HepG2 (cell line): ENCODE measurements around the gene CRY1.

Experiments
- ATRX ChIP-seq: sonication (generic); formaldehyde crosslinking; IDR thresholded peaks from 2 replicates; pipeline ENCODE4 v1.4.0; 2020; ENCODE audit warnings: missing genetic modification reagents, borderline replicate concordance
- JUNB ChIP-seq: sonication (generic); formaldehyde crosslinking; IDR thresholded peaks from 2 replicates; pipeline ENCODE4 v1.8.0; 2022; ENCODE audit warnings: missing genetic modification reagents, mild to moderate bottlenecking, borderline replicate concordance
- MIER3 ChIP-seq: IDR thresholded peaks from 2 replicates; pipeline ENCODE4 v1.6.1; 2016; ENCODE audit warnings: missing compliant biosample characterization, borderline replicate concordance
- PHF5A ChIP-seq: IDR thresholded peaks from one replicate; pipeline ENCODE4 v1.6.1; 2018; ENCODE audit warnings: low read depth, missing genetic modification reagents; ENCODE audit not compliant: unreplicated experiment
- POLR2A ChIP-seq, 2 experiments: IDR thresholded peaks; 2 replicates each; pipeline ENCODE4 v1.6.1; 2011; ENCODE audit warnings: low read depth in 2 of 2, low read length in 2 of 2, mild to moderate bottlenecking in 1 of 2, moderate library complexity in 1 of 2; ENCODE audit not compliant: insufficient read depth in 1 of 2
- RAD21 ChIP-seq: fragments of 450-650 bp; formaldehyde crosslinking; IDR thresholded peaks from 2 replicates; pipeline ENCODE4 v1.5.0; 2020; ENCODE audit warnings: mild to moderate bottlenecking
- RBAK ChIP-seq: sonication (generic); formaldehyde crosslinking; IDR thresholded peaks from 2 replicates; pipeline ENCODE4 v1.5.1; 2020; ENCODE audit warnings: mild to moderate bottlenecking, missing genetic modification reagents
- ZBTB7A ChIP-seq: sonication (generic); formaldehyde crosslinking; IDR thresholded peaks from 2 replicates; pipeline ENCODE4 v1.8.0; 2022; ENCODE audit warnings: mild to moderate bottlenecking, missing genetic modification reagents
- ZNF773 ChIP-seq: sonication (generic); formaldehyde crosslinking; IDR thresholded peaks from 2 replicates; pipeline ENCODE4 v1.4.0; 2020; ENCODE audit warnings: missing genetic modification reagents, borderline replicate concordance
- TF ChIP-seq, protein P1 (sequence below): sonication (generic); formaldehyde crosslinking; IDR thresholded peaks from 2 replicates; pipeline ENCODE4 v1.4.0; 2020; ENCODE audit warnings: mild to moderate bottlenecking, missing genetic modification reagents, borderline replicate concordance
- TF ChIP-seq, protein P2 (sequence below): sonication (generic); formaldehyde crosslinking; IDR thresholded peaks from 2 replicates; pipeline ENCODE4 v1.5.0; 2020; ENCODE audit warnings: mild to moderate bottlenecking, missing genetic modification reagents, moderate library complexity
- TF ChIP-seq, protein P3 (sequence below): sonication (generic); formaldehyde crosslinking; IDR thresholded peaks from 2 replicates; pipeline ENCODE4 v1.5.0; 2020; ENCODE audit warnings: missing genetic modification reagents
- TF ChIP-seq, protein P4 (sequence below): sonication (generic); formaldehyde crosslinking; IDR thresholded peaks from 2 replicates; pipeline ENCODE4 v1.4.0; 2020; ENCODE audit warnings: missing genetic modification reagents

DNA sequence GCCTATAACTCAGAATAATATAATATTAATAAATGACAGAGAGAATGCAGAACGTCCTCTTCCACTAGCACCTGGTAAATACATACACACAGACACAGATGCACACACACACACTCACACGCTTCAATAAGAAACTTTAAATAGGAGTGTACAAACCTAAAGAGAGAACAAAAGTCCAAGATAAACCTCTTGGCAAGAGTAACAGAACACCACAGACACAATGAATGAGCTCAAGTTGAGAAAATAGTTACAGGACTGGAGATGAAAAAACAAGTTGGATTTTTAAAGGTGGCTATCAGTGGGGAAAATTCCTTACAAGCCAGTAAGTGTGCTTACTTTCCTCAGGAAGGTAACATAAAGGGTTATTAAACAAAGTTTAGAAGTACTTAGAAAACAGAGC lies 35.2 kb downstream of the CRY1 start:
- TF ChIP-seq, protein P1, sequence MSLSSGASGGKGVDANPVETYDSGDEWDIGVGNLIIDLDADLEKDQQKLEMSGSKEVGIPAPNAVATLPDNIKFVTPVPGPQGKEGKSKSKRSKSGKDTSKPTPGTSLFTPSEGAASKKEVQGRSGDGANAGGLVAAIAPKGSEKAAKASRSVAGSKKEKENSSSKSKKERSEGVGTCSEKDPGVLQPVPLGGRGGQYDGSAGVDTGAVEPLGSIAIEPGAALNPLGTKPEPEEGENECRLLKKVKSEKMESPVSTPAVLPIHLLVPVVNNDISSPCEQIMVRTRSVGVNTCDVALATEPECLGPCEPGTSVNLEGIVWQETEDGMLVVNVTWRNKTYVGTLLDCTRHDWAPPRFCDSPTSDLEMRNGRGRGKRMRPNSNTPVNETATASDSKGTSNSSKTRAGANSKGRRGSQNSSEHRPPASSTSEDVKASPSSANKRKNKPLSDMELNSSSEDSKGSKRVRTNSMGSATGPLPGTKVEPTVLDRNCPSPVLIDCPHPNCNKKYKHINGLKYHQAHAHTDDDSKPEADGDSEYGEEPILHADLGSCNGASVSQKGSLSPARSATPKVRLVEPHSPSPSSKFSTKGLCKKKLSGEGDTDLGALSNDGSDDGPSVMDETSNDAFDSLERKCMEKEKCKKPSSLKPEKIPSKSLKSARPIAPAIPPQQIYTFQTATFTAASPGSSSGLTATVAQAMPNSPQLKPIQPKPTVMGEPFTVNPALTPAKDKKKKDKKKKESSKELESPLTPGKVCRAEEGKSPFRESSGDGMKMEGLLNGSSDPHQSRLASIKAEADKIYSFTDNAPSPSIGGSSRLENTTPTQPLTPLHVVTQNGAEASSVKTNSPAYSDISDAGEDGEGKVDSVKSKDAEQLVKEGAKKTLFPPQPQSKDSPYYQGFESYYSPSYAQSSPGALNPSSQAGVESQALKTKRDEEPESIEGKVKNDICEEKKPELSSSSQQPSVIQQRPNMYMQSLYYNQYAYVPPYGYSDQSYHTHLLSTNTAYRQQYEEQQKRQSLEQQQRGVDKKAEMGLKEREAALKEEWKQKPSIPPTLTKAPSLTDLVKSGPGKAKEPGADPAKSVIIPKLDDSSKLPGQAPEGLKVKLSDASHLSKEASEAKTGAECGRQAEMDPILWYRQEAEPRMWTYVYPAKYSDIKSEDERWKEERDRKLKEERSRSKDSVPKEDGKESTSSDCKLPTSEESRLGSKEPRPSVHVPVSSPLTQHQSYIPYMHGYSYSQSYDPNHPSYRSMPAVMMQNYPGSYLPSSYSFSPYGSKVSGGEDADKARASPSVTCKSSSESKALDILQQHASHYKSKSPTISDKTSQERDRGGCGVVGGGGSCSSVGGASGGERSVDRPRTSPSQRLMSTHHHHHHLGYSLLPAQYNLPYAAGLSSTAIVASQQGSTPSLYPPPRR = no peak
- TF ChIP-seq POLR2A (IDR thresholded peaks at IDR 0.05; ENCODE audit: insufficient read depth in 1 of 2, low read depth in 2 of 2, low read length in 2 of 2) = no peak
- TF ChIP-seq RBAK (CRISPR knock-in tag) = no peak
- TF ChIP-seq, protein P2, sequence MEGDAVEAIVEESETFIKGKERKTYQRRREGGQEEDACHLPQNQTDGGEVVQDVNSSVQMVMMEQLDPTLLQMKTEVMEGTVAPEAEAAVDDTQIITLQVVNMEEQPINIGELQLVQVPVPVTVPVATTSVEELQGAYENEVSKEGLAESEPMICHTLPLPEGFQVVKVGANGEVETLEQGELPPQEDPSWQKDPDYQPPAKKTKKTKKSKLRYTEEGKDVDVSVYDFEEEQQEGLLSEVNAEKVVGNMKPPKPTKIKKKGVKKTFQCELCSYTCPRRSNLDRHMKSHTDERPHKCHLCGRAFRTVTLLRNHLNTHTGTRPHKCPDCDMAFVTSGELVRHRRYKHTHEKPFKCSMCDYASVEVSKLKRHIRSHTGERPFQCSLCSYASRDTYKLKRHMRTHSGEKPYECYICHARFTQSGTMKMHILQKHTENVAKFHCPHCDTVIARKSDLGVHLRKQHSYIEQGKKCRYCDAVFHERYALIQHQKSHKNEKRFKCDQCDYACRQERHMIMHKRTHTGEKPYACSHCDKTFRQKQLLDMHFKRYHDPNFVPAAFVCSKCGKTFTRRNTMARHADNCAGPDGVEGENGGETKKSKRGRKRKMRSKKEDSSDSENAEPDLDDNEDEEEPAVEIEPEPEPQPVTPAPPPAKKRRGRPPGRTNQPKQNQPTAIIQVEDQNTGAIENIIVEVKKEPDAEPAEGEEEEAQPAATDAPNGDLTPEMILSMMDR = no peak
- TF ChIP-seq PHF5A (CRISPR knock-in tag) = no peak
- TF ChIP-seq ATRX (CRISPR knock-in tag) = no peak
- TF ChIP-seq RAD21 (CRISPR knock-in tag) = no peak
- no peak for TF ChIP-seq ZNF773 (CRISPR knock-in tag)
- TF ChIP-seq, protein P3, sequence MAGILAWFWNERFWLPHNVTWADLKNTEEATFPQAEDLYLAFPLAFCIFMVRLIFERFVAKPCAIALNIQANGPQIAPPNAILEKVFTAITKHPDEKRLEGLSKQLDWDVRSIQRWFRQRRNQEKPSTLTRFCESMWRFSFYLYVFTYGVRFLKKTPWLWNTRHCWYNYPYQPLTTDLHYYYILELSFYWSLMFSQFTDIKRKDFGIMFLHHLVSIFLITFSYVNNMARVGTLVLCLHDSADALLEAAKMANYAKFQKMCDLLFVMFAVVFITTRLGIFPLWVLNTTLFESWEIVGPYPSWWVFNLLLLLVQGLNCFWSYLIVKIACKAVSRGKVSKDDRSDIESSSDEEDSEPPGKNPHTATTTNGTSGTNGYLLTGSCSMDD = no peak
- no peak for TF ChIP-seq MIER3 (CRISPR knock-in tag)
- TF ChIP-seq, protein P4, sequence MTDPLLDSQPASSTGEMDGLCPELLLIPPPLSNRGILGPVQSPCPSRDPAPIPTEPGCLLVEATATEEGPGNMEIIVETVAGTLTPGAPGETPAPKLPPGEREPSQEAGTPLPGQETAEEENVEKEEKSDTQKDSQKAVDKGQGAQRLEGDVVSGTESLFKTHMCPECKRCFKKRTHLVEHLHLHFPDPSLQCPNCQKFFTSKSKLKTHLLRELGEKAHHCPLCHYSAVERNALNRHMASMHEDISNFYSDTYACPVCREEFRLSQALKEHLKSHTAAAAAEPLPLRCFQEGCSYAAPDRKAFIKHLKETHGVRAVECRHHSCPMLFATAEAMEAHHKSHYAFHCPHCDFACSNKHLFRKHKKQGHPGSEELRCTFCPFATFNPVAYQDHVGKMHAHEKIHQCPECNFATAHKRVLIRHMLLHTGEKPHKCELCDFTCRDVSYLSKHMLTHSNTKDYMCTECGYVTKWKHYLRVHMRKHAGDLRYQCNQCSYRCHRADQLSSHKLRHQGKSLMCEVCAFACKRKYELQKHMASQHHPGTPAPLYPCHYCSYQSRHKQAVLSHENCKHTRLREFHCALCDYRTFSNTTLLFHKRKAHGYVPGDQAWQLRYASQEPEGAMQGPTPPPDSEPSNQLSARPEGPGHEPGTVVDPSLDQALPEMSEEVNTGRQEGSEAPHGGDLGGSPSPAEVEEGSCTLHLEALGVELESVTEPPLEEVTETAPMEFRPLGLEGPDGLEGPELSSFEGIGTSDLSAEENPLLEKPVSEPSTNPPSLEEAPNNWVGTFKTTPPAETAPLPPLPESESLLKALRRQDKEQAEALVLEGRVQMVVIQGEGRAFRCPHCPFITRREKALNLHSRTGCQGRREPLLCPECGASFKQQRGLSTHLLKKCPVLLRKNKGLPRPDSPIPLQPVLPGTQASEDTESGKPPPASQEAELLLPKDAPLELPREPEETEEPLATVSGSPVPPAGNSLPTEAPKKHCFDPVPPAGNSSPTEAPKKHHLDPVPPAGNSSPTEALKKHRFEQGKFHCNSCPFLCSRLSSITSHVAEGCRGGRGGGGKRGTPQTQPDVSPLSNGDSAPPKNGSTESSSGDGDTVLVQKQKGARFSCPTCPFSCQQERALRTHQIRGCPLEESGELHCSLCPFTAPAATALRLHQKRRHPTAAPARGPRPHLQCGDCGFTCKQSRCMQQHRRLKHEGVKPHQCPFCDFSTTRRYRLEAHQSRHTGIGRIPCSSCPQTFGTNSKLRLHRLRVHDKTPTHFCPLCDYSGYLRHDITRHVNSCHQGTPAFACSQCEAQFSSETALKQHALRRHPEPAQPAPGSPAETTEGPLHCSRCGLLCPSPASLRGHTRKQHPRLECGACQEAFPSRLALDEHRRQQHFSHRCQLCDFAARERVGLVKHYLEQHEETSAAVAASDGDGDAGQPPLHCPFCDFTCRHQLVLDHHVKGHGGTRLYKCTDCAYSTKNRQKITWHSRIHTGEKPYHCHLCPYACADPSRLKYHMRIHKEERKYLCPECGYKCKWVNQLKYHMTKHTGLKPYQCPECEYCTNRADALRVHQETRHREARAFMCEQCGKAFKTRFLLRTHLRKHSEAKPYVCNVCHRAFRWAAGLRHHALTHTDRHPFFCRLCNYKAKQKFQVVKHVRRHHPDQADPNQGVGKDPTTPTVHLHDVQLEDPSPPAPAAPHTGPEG (CRISPR knock-in tag) = no peak
- no peak for TF ChIP-seq ZBTB7A (CRISPR knock-in tag)
- no peak for TF ChIP-seq JUNB
